Stimulated activated CD8-positive, alpha-beta memory T cell treated with anti-CD3 and anti-CD28 coated beads, Interleukin-7, amount 100 ng/mL, for 1 hour (primary cell): ENCODE measurements around the gene LYSMD2.

Experiments
- DNase-seq, 2 donors: peaks; one replicate each; pipeline ENCODE4 v3.0.0-alpha.2; 2020; ENCODE audit warnings: low read depth in 2 of 2

The LYSMD2 gene

DNA sequence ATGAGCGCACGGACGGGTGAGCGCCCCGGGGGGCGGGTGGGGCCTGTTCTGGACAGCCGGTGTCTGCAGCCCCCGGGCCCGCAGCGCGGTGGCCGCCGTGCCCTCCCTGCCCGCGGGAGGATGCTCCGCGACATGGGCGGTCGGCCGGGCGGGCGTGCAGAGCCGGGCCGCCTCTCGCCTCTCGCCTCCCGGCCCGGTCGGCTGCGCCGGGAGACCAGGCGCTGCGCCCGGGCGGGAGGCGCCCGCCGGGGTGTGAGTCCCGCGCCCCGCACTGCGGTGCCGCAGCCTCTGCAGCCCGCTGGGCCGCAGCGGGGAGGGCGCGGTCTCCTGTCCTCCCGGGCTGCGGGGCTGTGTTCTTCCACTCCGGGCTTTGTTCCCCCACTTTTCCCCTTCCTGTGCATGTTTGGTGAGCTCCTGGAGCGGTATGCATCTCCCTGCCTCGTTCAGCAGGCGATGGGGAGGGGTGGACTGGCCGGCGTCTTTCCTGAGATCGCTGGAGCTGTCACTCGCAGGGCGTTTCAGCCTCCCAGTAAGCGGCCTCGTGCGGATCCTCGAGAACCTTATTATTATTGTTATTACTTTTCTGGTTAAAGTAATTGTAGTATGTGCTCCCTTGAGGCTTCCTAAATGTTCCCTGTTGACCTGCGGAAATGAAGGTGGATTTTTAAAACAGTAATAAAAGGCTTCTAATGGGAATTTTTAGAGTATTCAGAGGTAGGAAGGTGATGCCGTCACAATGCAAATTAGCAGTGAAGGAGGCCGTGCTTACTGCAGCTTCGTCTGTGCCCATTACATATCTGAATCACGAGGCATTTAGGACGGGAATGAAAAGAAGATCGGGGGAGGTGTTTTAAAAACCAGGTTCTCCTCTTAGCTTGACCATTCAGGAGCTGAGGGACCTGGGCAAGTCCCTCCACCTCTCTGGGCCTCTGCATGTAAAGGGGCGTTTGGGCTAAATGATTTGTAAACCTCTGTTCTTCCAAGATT lies 14.5 kb upstream of the LYSMD2 start:
- no peak for DNase-seq

DNA sequence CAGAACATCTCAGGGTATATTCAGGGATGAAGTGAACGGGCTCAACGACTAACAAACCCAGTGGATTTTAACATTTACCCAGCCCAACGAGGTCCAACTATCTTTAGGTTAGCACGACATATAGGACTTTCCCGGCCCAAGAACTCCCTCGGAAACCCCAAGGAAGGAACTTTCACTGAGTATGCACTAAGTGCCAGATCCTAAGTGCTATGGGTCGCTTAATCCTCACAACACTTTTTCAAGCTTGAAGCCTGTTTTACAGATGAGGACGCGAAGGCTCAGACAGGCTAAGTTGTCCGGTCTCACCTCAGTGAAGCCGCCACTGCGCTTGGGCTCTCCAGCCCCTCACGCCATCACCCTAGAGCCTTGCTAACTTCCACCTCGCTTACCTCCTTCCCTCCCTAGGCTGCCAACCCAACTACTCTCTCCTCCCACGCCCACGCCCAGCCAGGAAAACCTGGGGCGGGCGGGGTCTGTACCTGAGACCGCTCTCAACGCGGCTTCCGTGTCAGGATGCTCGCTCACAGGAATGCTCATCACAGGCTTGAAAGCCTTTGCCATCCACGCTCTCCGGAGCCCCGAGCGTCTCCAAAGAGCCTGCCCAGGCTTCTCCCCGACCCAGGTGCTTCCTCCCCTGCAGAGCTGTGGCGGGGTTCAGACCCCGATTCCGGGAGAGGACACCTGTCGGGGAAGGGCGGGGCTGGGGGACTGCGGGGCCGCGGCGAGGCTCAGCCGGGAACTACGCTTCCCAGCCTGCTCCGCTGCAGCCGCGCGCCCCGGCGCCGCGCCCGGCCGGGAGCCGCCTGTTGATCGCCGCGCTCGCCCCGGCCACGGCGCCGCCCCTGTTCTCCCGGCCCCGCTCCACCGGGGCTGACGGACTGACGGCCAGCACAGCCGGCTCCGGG lies 13.6 kb upstream of the LYSMD2 start, which contains the start of gene TMOD2:
Gene TMOD2 (plus strand): TSS at position 806 of the 905 bp plus-strand sequence. CDS start 14,845 bp downstream, outside the sequence.
- DNase-seq, result peak in 1 of 2 donors; percentile 19

DNA sequence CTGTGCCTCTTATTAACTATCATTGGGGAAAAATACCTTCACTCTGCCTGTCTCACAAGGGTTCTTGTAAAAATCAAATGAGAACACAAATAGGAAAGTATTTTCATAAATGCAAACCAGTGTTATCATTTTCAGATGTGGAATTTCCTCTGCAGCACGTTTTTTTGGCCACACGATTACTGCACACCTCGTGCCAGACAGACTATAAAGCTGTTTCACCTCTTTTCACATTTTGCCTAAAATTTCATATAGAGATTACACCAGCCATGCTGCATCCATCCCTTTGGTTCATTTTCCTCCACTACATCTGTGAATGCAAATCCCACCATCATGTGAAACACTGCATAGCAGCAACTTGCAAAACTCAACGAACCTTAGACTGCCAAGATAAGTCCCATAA lies 12.7 kb upstream of the LYSMD2 start:
- no peak for DNase-seq

DNA sequence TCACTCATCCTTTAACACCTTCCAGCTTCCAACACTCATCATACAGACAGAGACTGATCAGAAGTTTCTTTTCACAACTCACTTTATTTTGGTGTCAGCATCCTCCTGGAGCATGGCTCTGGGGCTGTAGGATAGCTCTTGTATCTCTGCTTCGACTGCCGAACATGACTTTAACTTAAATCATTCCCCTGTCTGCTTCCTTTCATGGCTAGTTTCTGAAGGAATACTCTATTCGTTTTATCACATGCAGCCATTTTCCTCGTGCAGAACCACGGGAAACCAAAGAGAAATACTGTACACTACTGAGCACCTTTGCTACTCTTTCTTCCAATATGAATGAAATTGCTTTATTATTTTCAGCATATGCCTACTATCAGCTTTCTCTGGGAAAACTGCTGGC lies 11.9 kb upstream of the LYSMD2 start:
- no peak for DNase-seq

DNA sequence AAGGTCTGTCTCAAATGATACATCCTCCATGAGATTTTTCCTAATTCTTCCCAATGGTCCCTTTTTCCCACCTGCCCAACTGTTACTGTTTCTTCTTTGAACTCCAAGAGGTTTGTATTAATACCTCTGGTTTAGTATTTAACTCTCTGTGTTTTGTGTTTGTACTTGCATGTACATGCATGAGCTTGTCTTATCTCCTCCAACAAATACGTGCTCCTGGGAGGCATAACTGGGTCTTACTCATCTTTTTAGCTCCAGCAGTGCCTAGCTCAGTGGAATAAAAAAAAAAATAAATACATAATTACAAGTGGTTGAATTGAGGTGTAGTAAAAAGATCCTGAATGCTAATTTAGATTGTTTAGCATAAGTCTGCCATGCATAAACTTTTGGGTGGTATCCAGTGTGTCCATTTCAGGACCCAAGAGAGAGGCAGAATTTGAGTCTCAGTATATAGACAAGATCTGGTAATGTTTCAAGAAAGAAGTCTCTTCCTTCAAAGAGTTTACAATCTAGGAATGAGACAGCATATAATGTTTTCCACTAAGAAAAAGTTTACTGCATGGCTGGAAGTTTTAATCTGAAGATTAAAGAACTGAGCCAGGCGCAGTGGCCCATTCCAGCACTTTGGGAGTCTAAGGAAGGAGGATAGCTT lies 1.7 kb upstream of the LYSMD2 start:
- DNase-seq, result no peak

DNA sequence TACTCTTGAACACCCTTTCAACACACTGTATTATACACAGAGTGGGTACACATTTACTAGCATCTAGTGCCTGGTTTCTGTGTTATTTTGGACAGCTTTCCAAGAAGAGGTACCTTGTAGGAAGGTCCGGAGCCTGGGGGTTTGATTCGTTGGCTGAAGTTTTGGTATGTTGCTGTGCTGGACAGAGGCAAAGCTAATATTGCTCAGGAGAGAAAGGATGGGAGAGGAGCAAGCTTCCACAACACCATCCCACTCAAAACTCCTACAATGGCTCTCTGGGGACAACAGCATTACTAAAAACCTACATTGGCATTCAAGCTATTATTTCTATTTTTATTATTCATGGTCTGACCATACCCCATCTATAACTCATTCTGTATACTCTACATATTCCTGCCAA lies 1.1 kb upstream of the LYSMD2 start:
- DNase-seq, result no peak

DNA sequence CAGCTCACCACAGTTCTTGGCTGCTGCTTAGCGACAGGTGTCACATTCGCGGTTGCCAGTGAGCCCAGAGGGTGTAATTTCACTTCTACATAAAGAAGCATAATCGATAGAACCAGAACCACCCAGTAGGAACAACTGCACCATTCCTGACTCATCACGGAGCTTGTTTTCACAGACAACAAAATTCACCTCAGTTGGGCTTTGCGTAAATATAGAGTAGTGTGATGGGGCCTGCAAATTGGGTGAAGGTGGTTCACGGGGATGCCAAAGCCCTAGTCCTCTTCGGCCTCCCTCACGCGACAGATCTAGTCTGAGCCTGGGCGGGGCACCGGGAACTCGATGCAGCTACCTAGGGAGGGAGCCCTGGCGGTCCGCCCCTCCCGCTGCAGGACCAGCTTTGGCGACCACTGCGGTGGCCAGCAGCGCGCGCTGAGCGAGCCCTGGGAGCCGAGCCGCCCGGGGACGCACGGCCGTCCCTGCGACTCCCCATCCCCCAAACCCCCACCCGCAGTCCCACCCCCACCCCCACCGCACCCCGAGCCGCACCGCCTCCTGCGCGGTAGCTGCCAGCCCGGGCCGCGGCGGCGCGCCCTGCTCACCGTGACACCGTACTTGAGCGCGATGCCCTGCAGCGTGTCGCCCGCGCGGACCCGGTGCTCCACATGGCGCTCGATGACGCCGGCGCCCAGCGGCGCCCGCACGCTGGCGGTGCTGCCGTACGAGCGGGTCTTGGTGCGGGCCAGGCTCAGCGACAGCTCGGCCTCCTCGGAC lies 519 bp downstream of the LYSMD2 start:
- DNase-seq, result no peak

DNA sequence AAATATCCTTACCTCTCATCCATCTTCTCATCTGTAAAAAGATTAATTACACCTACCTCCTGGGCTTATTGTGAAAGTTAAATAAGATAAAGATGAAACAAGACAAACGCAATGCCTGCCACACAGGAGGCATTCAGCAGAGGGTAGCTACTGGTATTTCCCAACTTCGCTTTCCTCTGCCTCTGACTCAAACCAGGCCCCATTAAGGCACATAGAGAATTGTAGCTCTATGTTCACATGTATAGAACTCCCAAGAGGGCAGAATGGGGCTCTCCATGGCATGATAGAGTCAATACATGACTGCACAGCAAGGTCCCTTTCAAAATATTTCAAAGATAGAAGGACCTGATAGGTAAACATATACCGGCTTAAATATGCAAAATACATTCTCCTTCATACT lies 1.4 kb downstream of the LYSMD2 start:
- no peak for DNase-seq

DNA sequence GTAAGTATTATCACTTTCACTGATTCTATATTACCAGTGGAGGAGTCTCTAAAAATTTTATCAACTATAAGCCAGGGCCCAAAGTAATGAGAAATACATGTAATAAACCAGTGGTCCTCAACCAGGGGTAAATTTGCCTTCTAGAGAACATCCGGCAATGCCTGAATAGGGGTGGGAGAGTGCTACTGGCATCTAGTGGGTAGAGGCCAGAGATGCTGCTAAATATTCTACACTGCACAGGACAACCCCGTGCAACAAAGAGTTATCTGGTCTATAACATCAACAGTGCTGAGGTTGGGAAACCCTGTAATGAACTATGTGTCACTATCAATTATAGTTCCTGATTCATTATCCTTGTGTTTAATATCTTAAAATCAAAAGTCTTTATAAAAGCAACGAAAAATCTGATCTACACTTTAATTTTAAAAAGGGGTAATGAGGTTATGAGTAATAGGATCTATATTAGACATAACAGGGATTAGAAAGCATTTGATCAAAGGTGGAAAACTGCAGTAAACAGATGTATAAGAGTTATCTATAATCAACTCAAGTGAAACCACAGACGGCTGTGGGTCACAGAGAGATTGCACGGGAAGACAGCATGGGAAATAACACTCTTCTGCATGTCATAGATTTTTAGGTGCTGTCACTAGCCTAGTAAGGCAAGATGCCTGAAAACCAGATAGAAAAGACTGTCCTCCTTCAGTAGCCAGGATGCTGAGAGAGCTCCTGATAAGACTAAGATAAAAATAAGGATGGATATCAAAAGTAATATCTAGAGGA lies 2.0 kb downstream of the LYSMD2 start:
- DNase-seq, result no peak

DNA sequence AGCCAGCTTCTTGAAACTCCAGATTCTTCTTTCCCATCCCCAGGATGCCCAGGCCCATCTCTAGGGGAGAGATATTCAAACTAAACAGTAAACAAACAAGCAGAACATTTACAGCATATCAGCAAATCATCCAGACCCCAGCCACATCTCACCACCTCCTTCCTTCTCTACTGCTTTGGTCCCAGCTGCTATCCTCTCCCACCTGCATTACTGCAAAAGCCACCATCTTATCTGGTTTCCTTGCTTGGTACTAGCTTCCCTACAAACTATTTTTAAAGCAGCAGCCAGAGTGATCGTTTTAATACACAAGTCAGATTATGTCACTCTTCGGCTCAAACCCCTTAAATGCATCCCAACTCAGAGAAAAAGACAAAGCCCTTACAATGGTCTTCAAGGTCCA lies 4.8 kb downstream of the LYSMD2 start:
- no peak for DNase-seq

DNA sequence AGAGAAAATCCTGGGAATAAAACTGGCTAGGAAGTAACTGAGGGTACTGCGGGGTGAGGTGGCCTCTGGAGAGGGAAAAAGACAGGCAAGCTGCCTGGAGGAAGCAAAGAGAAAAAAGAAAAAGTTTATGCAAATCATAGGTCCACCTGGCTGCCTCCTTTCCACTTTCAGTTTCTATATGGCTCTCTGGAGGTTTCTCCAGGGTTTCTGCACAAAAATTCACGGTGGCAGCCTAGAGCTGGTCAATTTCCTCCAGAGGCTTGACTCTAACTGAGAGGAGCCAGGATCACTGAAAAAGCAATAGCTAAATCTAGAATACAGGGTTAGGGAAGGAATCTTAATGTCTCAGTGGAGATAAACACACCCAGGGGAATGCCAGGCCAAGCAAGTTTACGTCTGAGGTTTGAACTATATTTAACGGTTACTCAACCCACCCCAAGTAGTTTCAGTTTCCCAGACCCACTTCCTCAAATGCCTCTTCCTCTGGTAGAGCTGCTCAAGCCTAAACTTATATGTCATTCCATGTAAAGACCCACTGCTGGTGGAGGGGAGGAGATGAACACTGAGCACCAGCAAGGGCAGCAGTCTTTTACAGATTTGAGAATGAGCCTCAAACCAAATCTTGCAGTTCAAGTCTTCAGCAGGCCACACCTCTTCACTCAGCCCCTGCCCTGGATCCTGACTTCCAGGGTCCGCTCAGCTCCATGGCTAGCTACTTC lies 5.7 kb downstream of the LYSMD2 start:
- no peak for DNase-seq

DNA sequence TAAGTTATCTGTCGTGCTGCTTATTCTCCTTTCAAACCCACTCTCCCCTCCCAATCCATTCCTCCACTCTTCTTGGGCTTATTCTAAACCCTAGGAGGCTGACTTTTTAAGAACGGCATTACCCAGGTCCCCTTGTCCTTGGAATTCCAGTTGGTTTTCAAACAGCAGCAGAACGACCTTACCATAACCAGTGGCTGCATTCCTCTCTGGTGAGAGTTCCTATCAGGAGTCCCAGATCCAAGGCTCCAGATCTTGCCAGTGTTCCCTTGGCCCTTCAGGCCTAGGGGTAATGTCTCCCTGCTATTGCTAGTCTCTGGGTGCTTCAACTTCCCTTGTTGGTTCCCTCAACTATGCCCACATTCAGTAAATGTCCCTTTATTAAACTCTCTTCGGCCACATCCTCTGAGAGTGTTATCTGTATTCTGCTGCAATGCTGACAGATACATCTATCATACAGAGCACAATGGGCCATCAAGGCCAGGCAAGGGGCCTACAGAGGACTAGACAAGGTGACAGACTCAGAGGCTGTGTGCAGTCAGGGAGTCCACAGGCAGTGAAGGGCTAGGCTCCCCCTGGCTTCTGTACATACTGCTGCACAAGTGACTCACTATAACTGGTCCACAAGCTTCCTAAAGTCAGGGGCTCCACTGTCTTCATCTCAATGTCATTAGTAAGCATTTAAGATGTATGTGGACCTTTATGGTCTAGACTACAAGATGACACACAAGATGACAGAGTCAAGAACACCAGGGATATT lies 10.1 kb downstream of the LYSMD2 start:
- DNase-seq, result no peak

DNA sequence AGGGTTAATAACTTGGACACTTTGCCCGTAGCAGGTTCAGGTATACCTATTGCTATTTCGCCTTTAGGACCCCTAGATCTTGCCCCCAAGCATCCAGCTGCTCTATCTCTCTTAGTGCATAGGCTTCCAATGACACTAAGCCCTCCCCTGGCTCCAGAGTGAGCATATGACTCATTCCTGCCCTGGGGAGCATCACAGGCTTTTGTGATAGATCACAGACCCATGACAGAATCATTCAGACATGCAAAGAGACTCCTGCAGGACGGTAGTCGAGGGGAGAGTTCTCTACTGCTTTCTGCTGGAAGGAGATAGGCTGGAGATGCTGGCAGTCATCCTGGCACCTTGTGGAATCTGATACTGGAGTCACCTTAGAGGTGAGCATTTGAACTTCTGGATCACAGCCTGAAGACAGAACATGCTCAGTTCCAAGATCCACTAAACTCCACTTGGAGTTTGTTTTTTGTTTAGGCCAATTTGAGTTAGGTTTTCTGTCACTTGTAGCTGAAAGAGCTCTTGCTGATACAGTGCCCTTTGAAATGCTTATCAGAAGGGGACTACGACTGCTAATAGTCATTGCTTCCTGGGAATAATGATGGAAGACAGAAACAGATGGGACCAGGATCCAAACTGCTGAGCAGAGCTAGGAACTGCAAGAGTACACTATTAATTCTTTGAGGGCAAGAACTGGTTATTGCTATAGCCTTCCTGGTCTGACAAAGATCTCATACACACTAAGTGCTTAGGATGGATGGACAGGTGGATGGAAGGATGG lies 11.0 kb downstream of the LYSMD2 start:
- DNase-seq, result no peak

DNA sequence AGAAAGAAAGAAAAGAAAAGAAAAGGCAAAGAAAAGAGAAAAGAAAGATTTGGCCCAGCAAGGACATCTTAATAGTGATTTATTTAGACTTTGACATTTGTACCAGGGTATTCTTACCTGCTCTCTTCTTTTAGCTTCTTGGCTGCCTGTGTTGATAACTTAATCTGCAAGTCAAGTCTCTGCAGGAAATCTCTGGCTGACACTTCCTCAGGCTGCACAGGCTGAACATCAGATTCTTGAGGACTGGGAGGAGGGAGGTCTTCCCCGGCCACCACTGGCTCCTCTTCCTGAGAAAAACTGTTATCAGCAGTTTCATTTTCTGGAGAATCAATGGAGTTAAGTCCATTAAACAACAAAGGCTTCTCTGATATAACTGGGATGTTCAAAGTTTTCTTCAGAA lies 12.8 kb downstream of the LYSMD2 start:
- DNase-seq, result no peak

DNA sequence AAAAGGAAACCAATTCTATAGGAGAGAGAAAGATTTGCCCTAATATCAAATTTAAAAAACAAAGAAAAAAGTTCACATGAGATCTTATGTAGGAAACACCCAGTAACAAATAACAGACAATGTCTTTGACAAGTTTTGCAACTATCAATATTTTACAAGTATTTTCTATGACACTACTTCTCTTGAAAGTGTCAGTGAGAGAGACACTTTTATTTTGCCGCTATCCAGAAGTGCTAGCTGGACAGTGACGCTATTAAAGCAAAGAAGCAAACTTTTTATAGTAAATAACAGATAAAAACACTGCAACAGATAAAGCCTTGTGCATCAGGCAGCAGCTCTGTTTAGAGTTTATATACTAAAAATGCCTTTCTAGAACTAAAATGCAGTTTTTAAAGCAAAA lies 13.3 kb downstream of the LYSMD2 start:
- DNase-seq, result no peak

DNA sequence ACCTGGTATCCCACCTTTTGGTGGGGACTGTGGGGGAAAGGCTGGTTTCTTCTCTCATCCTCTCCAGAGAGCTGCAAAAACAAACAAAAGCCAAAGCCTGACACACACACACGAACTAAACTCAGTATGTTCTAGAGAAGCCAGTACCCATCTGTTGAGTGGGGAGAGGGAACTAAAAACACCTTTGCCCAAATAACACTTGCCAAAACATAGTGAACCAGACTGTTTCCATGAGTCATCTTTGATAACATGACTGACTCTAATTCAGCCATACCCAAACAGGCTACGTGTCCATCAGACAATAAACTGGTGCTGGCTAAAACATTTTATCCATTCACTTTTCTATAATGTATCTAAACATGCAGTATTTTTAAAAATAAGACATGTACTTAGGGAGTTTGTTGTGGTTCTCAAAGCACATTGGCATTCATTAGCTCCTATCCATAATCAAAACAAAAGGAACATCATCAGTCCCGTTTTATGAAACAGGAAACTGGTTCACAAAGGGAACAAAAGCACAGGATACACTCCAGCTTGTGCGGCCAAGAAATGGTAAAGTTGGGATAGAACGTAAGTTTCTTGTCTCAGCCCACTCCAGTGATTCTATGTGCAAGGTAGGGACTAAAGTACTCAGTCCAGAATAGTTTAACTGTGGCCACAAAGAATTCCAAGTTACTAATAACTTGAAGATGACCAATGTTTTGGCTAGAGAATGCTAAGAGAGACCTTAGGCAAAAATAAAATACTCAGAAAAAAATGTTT lies 16.1 kb downstream of the LYSMD2 start:
- no peak for DNase-seq

DNA sequence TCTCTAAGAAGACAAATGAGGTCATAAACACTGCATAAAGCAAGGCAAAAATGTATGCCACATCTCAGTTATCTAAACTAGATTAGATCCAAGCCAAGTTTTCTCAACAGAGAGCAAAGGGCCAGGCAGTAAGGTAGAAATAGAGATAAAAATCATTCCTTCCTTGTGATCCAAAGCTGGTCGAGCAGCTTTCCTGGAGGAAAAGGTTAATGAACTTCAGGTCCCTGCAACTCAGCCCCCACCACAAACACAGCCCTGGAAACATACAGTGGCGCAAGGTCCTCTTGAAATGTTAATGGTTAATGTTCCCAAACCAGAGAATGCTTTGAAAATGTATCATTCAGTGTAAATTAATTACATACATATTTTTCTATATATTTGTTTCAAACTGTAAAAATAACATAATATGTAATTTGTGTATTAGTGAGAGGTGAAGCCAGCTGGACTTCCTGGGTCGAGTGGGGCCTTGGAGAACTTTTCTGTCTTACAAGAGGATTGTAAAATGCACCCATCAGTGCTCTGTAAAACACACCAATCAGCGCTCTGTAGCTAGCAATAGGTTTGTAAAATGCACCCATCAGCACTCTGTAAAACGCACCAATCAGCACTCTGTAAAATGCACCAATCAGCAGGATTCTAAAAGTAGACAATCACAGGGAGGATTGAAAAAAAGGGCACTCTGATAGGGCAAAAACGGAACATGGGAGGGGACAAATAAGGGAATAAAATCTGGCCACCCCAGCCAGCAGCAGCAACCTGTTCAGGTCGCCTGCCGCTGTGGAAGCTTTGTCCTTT lies 17.1 kb downstream of the LYSMD2 start:
- no peak for DNase-seq
